ENCODE results near the gene DGCR8.
"Not testable (repeated sequence)": the region's sequence is repeated elsewhere in the genome, so short reads cannot be mapped to it uniquely, and the experiment has no call there.

The DGCR8 gene

DNA sequence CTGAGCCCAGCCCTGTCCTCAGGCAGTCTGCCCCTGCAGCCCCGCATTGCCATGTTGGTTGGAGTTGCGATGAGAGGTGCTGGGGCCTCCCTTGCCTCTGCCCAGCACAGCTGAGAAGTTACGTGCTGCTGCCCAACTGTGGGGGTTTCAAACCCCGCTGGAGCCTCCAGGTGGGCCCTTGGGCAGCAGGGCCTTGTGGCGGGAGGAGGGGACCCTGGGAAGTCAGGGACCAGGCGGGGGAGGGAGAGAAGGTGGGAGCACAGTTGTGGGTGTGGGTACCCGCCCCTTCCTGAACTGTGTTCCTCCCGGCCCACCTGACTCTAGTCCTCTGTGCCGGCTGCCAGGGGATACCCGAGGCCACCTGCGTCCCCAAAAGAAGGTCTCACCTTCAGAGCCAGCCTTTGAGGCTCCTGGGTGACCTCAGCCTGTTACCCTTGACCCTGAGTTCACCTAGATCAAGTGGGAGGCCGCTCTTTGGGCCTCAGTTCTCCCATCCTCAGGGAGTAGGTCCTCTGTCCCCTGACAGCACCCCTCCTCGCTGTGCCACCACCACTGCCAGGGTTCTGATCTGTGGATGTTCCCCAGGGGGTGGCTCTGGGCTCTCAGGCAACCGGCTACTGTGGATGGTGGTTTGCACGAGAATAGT is 78.5 kb downstream of the DGCR8 start:
- no peak overlapping the region for H3K27ac ChIP-seq
- TF ChIP-seq, protein P1, sequence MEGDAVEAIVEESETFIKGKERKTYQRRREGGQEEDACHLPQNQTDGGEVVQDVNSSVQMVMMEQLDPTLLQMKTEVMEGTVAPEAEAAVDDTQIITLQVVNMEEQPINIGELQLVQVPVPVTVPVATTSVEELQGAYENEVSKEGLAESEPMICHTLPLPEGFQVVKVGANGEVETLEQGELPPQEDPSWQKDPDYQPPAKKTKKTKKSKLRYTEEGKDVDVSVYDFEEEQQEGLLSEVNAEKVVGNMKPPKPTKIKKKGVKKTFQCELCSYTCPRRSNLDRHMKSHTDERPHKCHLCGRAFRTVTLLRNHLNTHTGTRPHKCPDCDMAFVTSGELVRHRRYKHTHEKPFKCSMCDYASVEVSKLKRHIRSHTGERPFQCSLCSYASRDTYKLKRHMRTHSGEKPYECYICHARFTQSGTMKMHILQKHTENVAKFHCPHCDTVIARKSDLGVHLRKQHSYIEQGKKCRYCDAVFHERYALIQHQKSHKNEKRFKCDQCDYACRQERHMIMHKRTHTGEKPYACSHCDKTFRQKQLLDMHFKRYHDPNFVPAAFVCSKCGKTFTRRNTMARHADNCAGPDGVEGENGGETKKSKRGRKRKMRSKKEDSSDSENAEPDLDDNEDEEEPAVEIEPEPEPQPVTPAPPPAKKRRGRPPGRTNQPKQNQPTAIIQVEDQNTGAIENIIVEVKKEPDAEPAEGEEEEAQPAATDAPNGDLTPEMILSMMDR (conservative IDR thresholded peaks at IDR 0.05; ENCODE audit: low read depth): no peak
- DNase-seq (ENCODE audit: low spot score): no peak
- CTCF ChIA-PET: no interaction called here
- POLR2A ChIA-PET (ENCODE audit: low non-redundant PET): no interaction called here

DNA sequence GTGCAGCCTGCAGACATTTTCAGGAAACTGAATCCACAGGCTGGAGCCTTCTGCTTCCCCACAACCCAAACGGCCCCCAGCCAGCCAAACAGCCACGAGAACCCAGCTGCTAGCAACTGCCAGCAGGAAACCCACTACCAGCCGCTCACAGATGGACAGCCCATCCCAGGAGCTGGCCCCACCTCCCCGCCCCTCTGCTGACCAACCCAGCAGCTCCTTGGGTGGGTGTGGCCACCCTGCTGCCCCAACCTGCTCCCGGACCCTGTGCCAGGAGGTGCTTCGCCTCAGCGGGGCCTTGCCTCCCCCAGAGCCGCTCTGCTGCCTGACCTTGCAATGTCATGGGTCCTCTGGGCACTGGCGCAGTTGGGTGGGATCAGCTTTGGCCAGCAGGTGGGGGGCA is 79.0 kb downstream of the DGCR8 start:
- DNase-seq (ENCODE audit: low spot score): no peak
- H3K27ac ChIP-seq: no peak overlapping the region
- TF ChIP-seq, protein P1 (conservative IDR thresholded peaks at IDR 0.05; ENCODE audit: low read depth): no peak
- ChIA-PET CTCF (no interaction called here), POLR2A (ENCODE audit: low non-redundant PET) (no interaction called here)

DNA sequence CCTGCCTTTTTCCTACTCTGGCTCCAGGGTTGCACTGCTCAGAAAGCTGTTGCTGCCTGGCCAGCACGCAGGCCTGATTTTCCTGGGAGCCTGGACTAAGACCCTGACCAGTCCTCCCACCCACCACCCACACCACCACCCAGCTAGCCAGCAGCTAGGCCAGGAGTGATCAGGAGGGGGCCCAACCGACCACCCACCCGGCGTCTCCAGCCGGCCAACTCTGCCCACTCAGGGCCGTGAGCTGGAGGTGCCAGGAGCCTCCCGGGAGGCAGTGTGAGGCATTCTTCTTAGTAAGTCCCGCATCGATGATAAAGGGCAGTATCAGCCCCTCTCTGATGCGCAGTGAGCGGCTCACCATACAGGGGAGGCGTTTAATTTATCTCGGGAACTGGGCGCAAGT is 79.5 kb downstream of the DGCR8 start:
- H3K27ac ChIP-seq; POLR2A ChIA-PET (ENCODE audit: low non-redundant PET); DNase-seq (ENCODE audit: low spot score): not testable (repeated sequence)
- CTCF ChIA-PET: interaction anchor here (0.6 kb wide), 1 partner anchor 255 kb away, joined by 3 read pairs; no protein-coding TSS in a partner anchor

DNA sequence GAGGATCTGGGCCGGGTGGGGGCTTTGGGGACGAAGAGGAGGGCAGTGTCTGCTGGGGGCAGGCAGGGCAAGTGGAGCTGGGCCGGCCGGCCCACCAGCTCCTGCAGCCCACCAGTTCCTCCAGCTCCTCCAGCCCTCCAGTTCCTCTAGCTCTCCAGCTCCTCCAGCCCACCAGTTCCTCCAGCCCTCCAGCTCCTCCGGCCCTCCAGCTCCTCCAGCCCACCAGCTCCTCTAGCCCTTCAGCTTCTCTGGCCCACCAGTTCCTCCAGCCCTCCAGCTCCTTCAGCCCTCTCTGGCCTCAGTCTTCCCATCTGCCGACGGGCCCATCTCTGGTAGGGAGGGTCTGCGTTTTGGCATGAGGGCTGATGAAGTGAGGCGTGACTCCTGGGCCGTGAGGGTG is 80.0 kb downstream of the DGCR8 start:
- no peak overlapping the region for H3K27ac ChIP-seq
- CTCF ChIA-PET: interaction anchor here (0.6 kb wide), 1 partner anchor 255 kb away, joined by 3 read pairs; no protein-coding TSS in a partner anchor
- POLR2A ChIA-PET (ENCODE audit: low non-redundant PET): no interaction called here
- no peak for DNase-seq (ENCODE audit: low spot score)
- TF ChIP-seq, protein P1 (conservative IDR thresholded peaks at IDR 0.05; ENCODE audit: low read depth): no peak
